SK-N-MC (cell line): ENCODE results near the gene NEUROG1.

Source experiments
- DNase-seq: peaks from one replicate; pipeline ENCODE4 v3.0.0-alpha.2; 2011; ENCODE audit warnings: low read depth, low spot score
- H3K27ac ChIP-seq: fragments of 200-600 bp; sonication (generic); 2 replicates; pipeline ENCODE4 v1.5.1; 2016; ENCODE audit warnings: mixed run types
- H3K36me3 ChIP-seq: fragments of 200-600 bp; sonication (generic); 2 replicates; pipeline ENCODE4 v1.6.1; 2017; ENCODE audit warnings: antibody characterized with exemption, low read length, mixed read lengths; ENCODE audit not compliant: insufficient read depth
- H3K4me3 ChIP-seq: fragments of 200-600 bp; sonication (generic); 2 replicates; pipeline ENCODE4 v1.5.1; 2016
- H3K9ac ChIP-seq: fragments of 200-600 bp; sonication (generic); 2 replicates; pipeline ENCODE4 v1.8.0; 2017; ENCODE audit warnings: mixed run types, mixed read lengths; ENCODE audit not compliant: insufficient read length
- H3K9me3 ChIP-seq: fragments of 200-600 bp; sonication (generic); 2 replicates; pipeline ENCODE4 v1.6.1; 2017; ENCODE audit warnings: low read depth, mild to moderate bottlenecking, antibody characterized with exemption, low read length, moderate library complexity, mixed read lengths
- EZH2 ChIP-seq: fragments of 200-600 bp; sonication (generic); IDR thresholded peaks from one replicate; pipeline ENCODE4 v1.6.1; 2017; ENCODE audit warnings: antibody characterized with exemption
- FOXP2 ChIP-seq: optimal IDR thresholded peaks from 2 replicates; pipeline ENCODE3; 2011; ENCODE audit warnings: mild to moderate bottlenecking, moderate library complexity; ENCODE audit not compliant: insufficient read depth; ENCODE audit errors: extremely low read length, control extremely low read depth
- POLR2AphosphoS5 ChIP-seq: IDR thresholded peaks from 2 replicates; pipeline ENCODE4 v1.6.1; 2012; ENCODE audit warnings: mild to moderate bottlenecking, low read depth, low read length, borderline replicate concordance

Gene NEUROG1

DNA sequence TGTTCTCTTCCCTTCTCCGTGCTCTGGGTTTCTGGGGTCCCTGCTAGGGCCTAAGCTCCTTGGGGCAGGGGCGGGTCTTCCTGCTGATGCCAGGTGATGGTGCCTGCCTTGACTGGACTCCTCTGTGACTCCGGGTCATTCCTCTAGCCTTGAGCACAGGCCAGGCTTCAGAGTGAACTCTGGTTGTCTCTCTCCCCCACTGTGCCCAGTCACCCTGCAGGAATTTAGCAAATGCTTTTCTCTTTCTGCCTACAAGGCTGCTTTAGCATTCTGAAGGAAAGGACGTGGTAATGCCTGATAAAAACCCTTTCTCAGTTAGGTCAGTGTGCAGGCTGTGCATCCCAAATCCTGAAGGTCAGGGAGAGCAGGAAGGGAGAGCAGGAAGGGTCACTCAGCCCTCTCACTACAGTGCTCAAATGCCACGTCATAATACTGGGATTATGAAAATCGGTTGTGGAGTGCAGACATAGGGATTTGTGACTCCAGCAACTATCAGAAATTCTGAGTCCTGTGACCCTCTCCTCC, 40.4 kb upstream of the NEUROG1 start:
- no peak overlapping the region for H3K4me3 ChIP-seq
- no peaks in the 10 kb centered on the region for H3K9me3 ChIP-seq
- no peak for DNase-seq
- TF ChIP-seq FOXP2 (no peak), POLR2AphosphoS5 (no peak), EZH2 (no peak)
- no peak overlapping the region for H3K9ac ChIP-seq
- no peak overlapping the region for H3K27ac ChIP-seq
- no peaks in the 10 kb centered on the region for H3K36me3 ChIP-seq

DNA sequence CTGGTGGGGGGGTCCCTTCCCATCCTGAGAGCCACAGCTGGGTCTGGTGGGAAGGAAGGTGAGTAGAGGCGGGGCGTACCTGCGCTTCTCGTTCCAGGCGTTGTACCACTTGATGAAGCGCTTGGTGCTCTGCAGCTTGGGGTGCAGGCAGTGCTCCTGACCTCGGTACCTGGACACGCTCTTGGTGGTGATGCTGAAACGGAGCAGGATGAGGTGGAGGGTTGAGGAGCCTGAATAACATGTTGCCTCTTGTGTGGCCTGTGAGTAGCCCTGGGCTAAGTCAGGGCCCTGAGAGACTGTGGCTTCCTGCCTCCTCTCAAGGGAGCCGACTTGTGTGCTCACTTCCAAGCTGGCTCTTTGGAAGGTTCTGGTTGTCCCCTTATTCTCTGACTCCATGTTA, 38.7 kb upstream of the NEUROG1 start:
- DNase-seq: no peak
- H3K27ac ChIP-seq: no peak overlapping the region
- TF ChIP-seq EZH2 (no peak), POLR2AphosphoS5 (no peak), FOXP2 (no peak)
- H3K36me3 ChIP-seq: no peaks in the 10 kb centered on the region
- H3K4me3 ChIP-seq: no peak overlapping the region
- H3K9me3 ChIP-seq: no peaks in the 10 kb centered on the region
- no peak overlapping the region for H3K9ac ChIP-seq

DNA sequence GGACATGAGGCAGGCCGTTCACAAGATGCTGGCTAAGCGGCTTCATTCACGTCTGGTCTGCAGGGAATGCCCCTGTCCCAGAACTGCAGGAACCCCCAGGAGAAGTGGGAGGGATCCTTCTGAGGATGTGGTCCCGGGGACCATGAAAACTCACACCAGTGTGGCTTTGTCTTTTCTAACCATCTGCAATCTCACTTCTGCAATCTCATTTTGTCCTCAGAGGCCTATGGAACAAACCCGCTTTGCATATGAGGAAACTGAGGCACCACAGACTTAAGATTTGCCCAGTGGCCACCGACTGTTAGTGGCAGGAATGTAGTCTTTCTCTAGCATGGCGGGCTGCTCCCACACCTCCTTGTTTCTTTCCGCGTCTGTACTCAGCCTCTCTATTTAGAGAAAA, 36.1 kb upstream of the NEUROG1 start:
- Histone ChIP-seq H3K27ac (no peak overlapping the region), H3K9me3 (no peaks in the 10 kb centered on the region), H3K9ac (no peak overlapping the region), H3K4me3 (no peak overlapping the region), H3K36me3 (no peaks in the 10 kb centered on the region)
- TF ChIP-seq FOXP2: no peak
- no peak for DNase-seq

DNA sequence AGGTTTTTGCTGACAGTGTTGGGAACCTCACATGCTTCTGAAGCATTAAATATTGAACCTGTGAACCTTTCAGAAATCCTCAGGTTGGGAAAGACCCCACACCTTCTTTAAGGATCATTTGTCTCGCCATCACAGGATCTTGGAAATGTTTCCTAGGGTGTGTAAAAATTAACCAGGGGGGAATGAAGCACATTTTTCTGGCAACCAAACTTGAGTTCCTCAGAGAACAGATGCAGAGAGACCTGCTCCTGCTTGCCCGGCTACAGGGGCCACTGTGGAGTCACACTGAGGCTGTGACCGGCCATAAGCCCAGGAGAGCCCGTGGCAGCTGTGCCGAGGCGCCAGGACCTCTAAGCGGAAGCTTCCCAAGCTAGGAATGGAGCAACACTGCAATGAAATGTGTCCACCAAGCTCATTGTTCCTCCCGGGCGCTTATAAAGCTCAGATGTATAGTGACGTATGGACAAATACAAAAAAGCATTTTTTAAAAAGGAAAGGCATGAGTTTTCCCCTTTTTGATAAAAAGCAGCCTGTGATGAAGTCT, 35.4 kb upstream of the NEUROG1 start:
- TF ChIP-seq FOXP2 (no peak), EZH2 (no peak), POLR2AphosphoS5 (no peak)
- no peak overlapping the region for H3K9ac ChIP-seq
- no peaks in the 10 kb centered on the region for H3K9me3 ChIP-seq
- no peaks in the 10 kb centered on the region for H3K36me3 ChIP-seq
- H3K27ac ChIP-seq: no peak overlapping the region
- no peak for DNase-seq
- H3K4me3 ChIP-seq: no peak overlapping the region

DNA sequence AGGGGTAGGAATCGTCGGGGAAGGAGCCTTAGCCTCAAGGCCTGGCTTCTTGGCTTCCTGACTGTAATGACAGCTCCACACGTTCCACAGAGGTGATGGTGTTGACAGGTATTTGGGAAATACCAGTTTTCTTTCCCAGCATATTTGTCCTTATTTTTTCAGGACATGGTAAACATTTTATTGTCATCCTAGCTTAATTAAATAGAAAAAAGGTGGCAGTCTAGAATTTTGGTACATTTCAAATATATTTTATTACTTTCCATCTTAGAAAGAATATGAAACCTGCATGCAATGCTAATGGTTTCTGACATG, 34.6 kb upstream of the NEUROG1 start:
- Histone ChIP-seq H3K4me3 (no peak overlapping the region), H3K27ac (no peak overlapping the region), H3K9me3 (no peaks in the 10 kb centered on the region), H3K9ac (no peak overlapping the region), H3K36me3 (no peaks in the 10 kb centered on the region)
- TF ChIP-seq FOXP2: no peak
- TF ChIP-seq EZH2: no peak
- no peak for TF ChIP-seq POLR2AphosphoS5
- DNase-seq: no peak

DNA sequence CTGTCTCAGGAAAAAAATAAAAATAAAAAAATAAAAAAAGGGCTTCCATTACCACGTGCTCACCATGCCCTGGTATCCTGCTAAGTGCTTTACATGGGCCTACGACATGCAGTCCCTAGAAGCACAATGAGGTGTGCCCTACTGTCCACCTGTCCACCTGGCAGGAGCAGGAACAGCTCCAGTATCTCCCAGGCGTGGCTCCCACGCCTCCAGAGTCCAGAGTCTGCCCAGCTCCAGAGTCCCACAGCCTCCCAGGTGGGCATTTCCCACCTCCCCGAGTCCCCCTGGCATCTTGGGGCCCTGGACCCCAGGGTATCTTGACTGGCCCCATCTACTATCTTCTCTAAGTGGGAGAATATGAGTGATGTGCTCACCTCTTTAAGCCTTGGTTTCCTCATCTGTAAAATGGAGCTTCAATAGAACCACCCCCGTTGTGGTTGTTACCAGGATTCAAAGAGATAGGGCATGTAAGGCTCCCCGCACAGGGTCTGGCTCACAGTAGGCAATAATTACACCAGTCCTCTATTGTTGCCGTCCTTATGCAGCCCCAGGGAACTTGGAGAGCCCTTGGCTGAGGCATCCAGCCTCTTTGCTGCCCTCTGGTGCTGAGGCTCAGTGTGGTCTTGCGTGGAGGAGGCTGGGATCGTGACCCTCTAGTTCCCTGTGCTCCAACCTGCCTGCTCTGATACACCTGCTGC, 34.1 kb upstream of the NEUROG1 start:
- DNase-seq: no peak
- TF ChIP-seq EZH2: no peak
- no peak for TF ChIP-seq FOXP2
- TF ChIP-seq POLR2AphosphoS5: no peak
- H3K9me3 ChIP-seq: no peaks in the 10 kb centered on the region

DNA sequence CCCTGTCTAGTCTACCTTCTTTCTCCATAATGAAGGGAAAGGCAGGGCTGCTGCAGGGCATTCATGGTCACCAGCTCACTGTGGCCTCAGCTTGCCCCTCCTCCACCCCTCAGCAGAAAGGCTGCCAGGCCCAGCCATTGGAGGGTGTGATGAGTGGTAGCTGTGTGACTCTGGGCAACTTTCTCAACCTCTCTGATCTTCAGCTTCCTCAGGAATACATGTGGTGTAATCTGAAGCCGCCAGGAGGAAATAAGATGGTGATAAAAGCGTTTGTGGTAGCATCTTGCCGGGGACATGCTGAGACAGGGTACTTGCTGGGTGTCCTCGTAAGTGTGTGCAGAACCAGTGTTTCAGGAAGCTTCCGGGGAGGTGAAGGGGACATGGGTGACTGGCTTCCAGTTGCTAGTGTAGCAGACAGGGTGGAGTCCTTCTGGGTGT, 33.2 kb upstream of the NEUROG1 start:
- Histone ChIP-seq H3K27ac (no peak overlapping the region), H3K9ac (no peak overlapping the region), H3K4me3 (no peak overlapping the region), H3K36me3 (no peaks in the 10 kb centered on the region), H3K9me3 (no peaks in the 10 kb centered on the region)
- no peak for DNase-seq
- TF ChIP-seq POLR2AphosphoS5 (no peak), FOXP2 (no peak), EZH2 (no peak)

More for the DNA sequence above, 34.1 kb upstream of the NEUROG1 start:
- Histone ChIP-seq H3K4me3 (no peak overlapping the region), H3K27ac (no peak overlapping the region), H3K9ac (no peak overlapping the region), H3K36me3 (no peaks in the 10 kb centered on the region)

DNA sequence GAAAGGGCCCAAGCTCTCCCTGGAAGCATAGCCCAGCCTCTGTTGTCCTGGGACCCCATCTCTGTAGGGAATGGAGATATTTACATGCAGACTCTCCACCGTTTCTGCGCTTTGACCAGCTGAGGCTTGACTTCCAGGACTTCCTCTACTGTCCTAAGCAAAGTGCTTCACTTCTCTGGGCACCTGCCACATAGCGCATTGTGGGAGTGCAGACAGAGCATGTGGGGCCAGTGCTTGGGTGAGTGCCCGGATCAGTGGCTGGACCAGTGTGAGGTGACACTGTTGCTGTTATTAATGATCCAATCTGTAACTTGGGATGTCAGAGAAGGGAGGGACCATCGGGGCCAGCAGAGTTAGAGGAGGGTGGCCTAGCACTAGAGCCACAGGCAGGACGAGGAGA, 32.5 kb upstream of the NEUROG1 start:
- H3K4me3 ChIP-seq: no peak overlapping the region
- DNase-seq: no peak
- no peak overlapping the region for H3K27ac ChIP-seq
- no peaks in the 10 kb centered on the region for H3K36me3 ChIP-seq
- TF ChIP-seq POLR2AphosphoS5 (no peak), EZH2 (no peak), FOXP2 (no peak)
- no peaks in the 10 kb centered on the region for H3K9me3 ChIP-seq
- H3K9ac ChIP-seq: no peak overlapping the region

DNA sequence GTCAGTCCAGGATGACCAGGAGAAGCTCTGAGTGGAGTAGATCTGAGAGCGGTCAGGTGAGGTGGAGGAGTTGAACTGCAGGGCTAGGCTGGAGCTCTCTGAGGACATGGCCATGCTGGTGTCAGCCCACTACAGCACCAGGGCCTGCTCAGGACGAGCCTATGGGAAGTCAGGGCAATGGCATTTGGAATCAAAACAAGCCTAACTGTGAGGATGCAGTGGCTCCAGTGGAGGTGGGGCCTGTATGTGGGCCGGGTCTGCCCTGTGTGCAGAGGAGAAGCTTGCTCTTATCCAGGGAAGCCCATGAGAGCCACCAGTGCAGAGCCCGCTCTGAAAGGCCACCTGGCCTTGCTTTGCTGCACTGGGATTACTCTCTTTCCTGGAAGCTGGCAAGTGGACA, 31.9 kb upstream of the NEUROG1 start:
- TF ChIP-seq EZH2 (no peak), POLR2AphosphoS5 (no peak), FOXP2 (no peak)
- no peak overlapping the region for H3K27ac ChIP-seq
- H3K36me3 ChIP-seq: no peaks in the 10 kb centered on the region
- no peak overlapping the region for H3K4me3 ChIP-seq
- no peaks in the 10 kb centered on the region for H3K9me3 ChIP-seq
- no peak for DNase-seq
- no peak overlapping the region for H3K9ac ChIP-seq
